LHCN-M2 (cell line): Measurements from ENCODE around the gene SERPINA1. TPM values are rescaled to one million over a fixed set of nuclear protein-coding genes. Genes with fewer than 3 reads are reported as not detected.

Experiments used
- DNase-seq: peaks from one replicate; pipeline ENCODE4 v3.0.0-alpha.2; 2012; ENCODE audit warnings: low read depth
- total RNA-seq: library from RNA; depleted of rRNA; stranded (reverse); fragments of >200 nt; gene quantifications from 2 replicates; pipeline ENCODE4 v1.2.3, GENCODE V29; 2014

The SERPINA1 gene
- total RNA-seq, 1 experiment from 2014 or later: not detected

GRCh38 chr14:94397289-94398181 is 9.1 kb upstream of the SERPINA1 start:
- no peak for DNase-seq

GRCh38 chr14:94396628-94397225 is 8.3 kb upstream of the SERPINA1 start:
- no peak for DNase-seq

GRCh38 chr14:94395888-94396574 is 7.6 kb upstream of the SERPINA1 start:
- DNase-seq: no peak

GRCh38 chr14:94395282-94395887 is 7.0 kb upstream of the SERPINA1 start:
- DNase-seq: no peak

- no peak for DNase-seq
These were observed 6.3 kb upstream of the SERPINA1 start for GRCh38 chr14:94394581-94395207.

- DNase-seq: no peak
These were observed 5.7 kb upstream of the SERPINA1 start for GRCh38 chr14:94394025-94394493.

- DNase-seq: no peak
These were observed 5.1 kb upstream of the SERPINA1 start for GRCh38 chr14:94393474-94393873.

- no peak for DNase-seq
These were observed 4.1 kb upstream of the SERPINA1 start for GRCh38 chr14:94392510-94392935.

- no peak for DNase-seq
These were observed 3.0 kb upstream of the SERPINA1 start for GRCh38 chr14:94391281-94391975.

- no peak for DNase-seq
These were observed 2.1 kb upstream of the SERPINA1 start for GRCh38 chr14:94390372-94391086.

GRCh38 chr14:94389731-94390371 is 1.4 kb upstream of the SERPINA1 start:
- DNase-seq: no peak

GRCh38 chr14:94389104-94389469 is 685 bp upstream of the SERPINA1 start:
- DNase-seq: no peak

GRCh38 chr14:94388027-94388383 is 397 bp downstream of the SERPINA1 start:
- DNase-seq: no peak

GRCh38 chr14:94387051-94388026 is 1.1 kb downstream of the SERPINA1 start:
- DNase-seq: no peak

- DNase-seq: no peak
These were observed 2.0 kb downstream of the SERPINA1 start for GRCh38 chr14:94386085-94387031.

GRCh38 chr14:94385553-94386057 is 2.8 kb downstream of the SERPINA1 start:
- no peak for DNase-seq

GRCh38 chr14:94384342-94384741 is 4.1 kb downstream of the SERPINA1 start:
- DNase-seq: no peak
